Karpas-422 (cell line): ENCODE measurements around the gene PRR3. TPM values are rescaled to one million over a fixed set of nuclear protein-coding genes. Genes with fewer than 3 reads are reported as not detected.
"Not testable (repeated sequence)": the region's sequence is repeated elsewhere in the genome, so short reads cannot be mapped to it uniquely, and the experiment has no call there.

ENCODE experiments used
- DNase-seq: peaks from one replicate; pipeline ENCODE4 v3.0.0-alpha.2; 2015
- H2AFZ ChIP-seq: fragments of 200-600 bp; sonication (generic); 2 replicates; pipeline ENCODE4 v1.6.1; 2014; ENCODE audit warnings: antibody characterized with exemption, low read length, mixed read lengths
- H3K27ac ChIP-seq: fragments of 200-600 bp; sonication (generic); 2 replicates; pipeline ENCODE4 v1.5.1; 2014; ENCODE audit warnings: mild to moderate bottlenecking, low read length, moderate library complexity
- H3K27me3 ChIP-seq: fragments of 200-600 bp; sonication (generic); 2 replicates; pipeline ENCODE4 v1.6.1; 2014; ENCODE audit warnings: low read length, mixed read lengths
- H3K36me3 ChIP-seq: fragments of 200-600 bp; sonication (generic); 2 replicates; pipeline ENCODE4 v1.6.1; 2014; ENCODE audit warnings: low read length, mixed read lengths; ENCODE audit not compliant: insufficient read depth
- H3K4me1 ChIP-seq: fragments of 200-600 bp; sonication (generic); 2 replicates; pipeline ENCODE4 v1.6.1; 2014; ENCODE audit warnings: mild to moderate bottlenecking, low read length, mixed read lengths
- H3K4me2 ChIP-seq: fragments of 200-600 bp; sonication (generic); 2 replicates; pipeline ENCODE4 v1.6.1; 2014; ENCODE audit warnings: low read length, low read depth, mild to moderate bottlenecking; ENCODE audit not compliant: poor library complexity, severe bottlenecking
- H3K4me3 ChIP-seq: fragments of 200-600 bp; sonication (generic); 2 replicates; pipeline ENCODE4 v1.5.1; 2014; ENCODE audit warnings: mild to moderate bottlenecking, antibody characterized with exemption, low read length, mixed read lengths
- H3K79me2 ChIP-seq: fragments of 200-600 bp; sonication (generic); 2 replicates; pipeline ENCODE4 v1.6.1; 2014; ENCODE audit warnings: mild to moderate bottlenecking, low read length, mixed read lengths
- H3K9ac ChIP-seq: fragments of 200-600 bp; sonication (generic); 2 replicates; pipeline ENCODE4 v1.6.0; 2014; ENCODE audit warnings: low read length
- H3K9me2 ChIP-seq: fragments of 200-600 bp; sonication (generic), shearing (Covaris generic); replicated peaks from 2 replicates; pipeline ENCODE4 v1.6.0; 2014; ENCODE audit warnings: mild to moderate bottlenecking, low read length, moderate library complexity; ENCODE audit not compliant: insufficient read depth
- H3K9me3 ChIP-seq: fragments of 300-700, 200-600 bp; sonication (generic); 2 replicates; pipeline ENCODE4 v1.6.1; 2014; ENCODE audit warnings: low read length, mixed read lengths
- H4K20me1 ChIP-seq: fragments of 200-600 bp; sonication (generic); 2 replicates; pipeline ENCODE4 v1.6.1; 2014; ENCODE audit warnings: mild to moderate bottlenecking, antibody characterized with exemption, low read length, low read depth; ENCODE audit not compliant: insufficient read depth
- total RNA-seq: library from RNA; depleted of rRNA; stranded (reverse); fragments of >200 nt; shearing (Covaris generic); gene quantifications from 2 replicates; pipeline ENCODE4 v1.2.3, GENCODE V29; 2014; ENCODE audit warnings: low replicate concordance

Gene PRR3
- total RNA-seq, 1 experiment from 2014 or later = 30.6 TPM

- H3K36me3 ChIP-seq, H3K9me2 ChIP-seq, H3K4me3 ChIP-seq, H4K20me1 ChIP-seq, H3K9me3 ChIP-seq, H3K4me2 ChIP-seq, H3K27ac ChIP-seq, H3K27me3 ChIP-seq, H2AFZ ChIP-seq, H3K4me1 ChIP-seq, H3K9ac ChIP-seq, H3K79me2 ChIP-seq, DNase-seq: not testable (repeated sequence)
Measured at GRCh38 chr6:30529349-30529875, 27.7 kb upstream of the PRR3 start.

GRCh38 chr6:30530014-30530413 lies 27.1 kb upstream of the PRR3 start:
- DNase-seq = no peak
- H3K27ac ChIP-seq = no peak overlapping the region
- no peak overlapping the region for H3K4me2 ChIP-seq
- H3K4me1 ChIP-seq = peaks cover 8% of the 10 kb centered on the region
- H3K9me3 ChIP-seq = no peaks in the 10 kb centered on the region
- no peaks in the 10 kb centered on the region for H3K9me2 ChIP-seq
- no peaks in the 10 kb centered on the region for H3K79me2 ChIP-seq
- no peaks in the 10 kb centered on the region for H3K36me3 ChIP-seq
- H3K27me3 ChIP-seq = no peaks in the 10 kb centered on the region
- H3K9ac ChIP-seq = no peak overlapping the region
- no peak overlapping the region for H2AFZ ChIP-seq
- no peaks in the 10 kb centered on the region for H4K20me1 ChIP-seq
- no peak overlapping the region for H3K4me3 ChIP-seq

GRCh38 chr6:30533460-30534294 lies 23.4 kb upstream of the PRR3 start:
- no peak overlapping the region for H3K4me3 ChIP-seq
- no peaks in the 10 kb centered on the region for H3K79me2 ChIP-seq
- no peak overlapping the region for H3K9ac ChIP-seq
- H2AFZ ChIP-seq = no peak overlapping the region
- no peaks in the 10 kb centered on the region for H4K20me1 ChIP-seq
- H3K27ac ChIP-seq = no peak overlapping the region
- no peaks in the 10 kb centered on the region for H3K9me3 ChIP-seq
- DNase-seq = no peak
- no peaks in the 10 kb centered on the region for H3K4me1 ChIP-seq
- no peak overlapping the region for H3K4me2 ChIP-seq
- H3K9me2 ChIP-seq = no peaks in the 10 kb centered on the region
- H3K27me3 ChIP-seq = no peaks in the 10 kb centered on the region
- H3K36me3 ChIP-seq = no peaks in the 10 kb centered on the region

- H3K9me2 ChIP-seq = no peaks in the 10 kb centered on the region
- H3K4me1 ChIP-seq = peaks cover 14% of the 10 kb centered on the region
- no peak overlapping the region for H3K4me3 ChIP-seq
- H3K4me2 ChIP-seq = no peak overlapping the region
- H4K20me1 ChIP-seq = no peaks in the 10 kb centered on the region
- DNase-seq = no peak
- no peak overlapping the region for H3K27ac ChIP-seq
- no peaks in the 10 kb centered on the region for H3K27me3 ChIP-seq
- H3K9me3 ChIP-seq = no peaks in the 10 kb centered on the region
- H3K79me2 ChIP-seq = no peaks in the 10 kb centered on the region
- H3K36me3 ChIP-seq = no peaks in the 10 kb centered on the region
- H2AFZ ChIP-seq = no peak overlapping the region
- no peak overlapping the region for H3K9ac ChIP-seq
Measured at GRCh38 chr6:30537931-30538330, 19.2 kb upstream of the PRR3 start.

GRCh38 chr6:30541515-30542403 lies 15.3 kb upstream of the PRR3 start:
- peaks cover 18% of the 10 kb centered on the region for H3K4me1 ChIP-seq
- no peaks in the 10 kb centered on the region for H4K20me1 ChIP-seq
- no peaks in the 10 kb centered on the region; the same call in 1 of the 2 replicates for H3K36me3 ChIP-seq
- peak overlapping the region; percentile 76 for H3K4me2 ChIP-seq
- peak; percentile 94 for DNase-seq
- H3K9me3 ChIP-seq = no peaks in the 10 kb centered on the region
- H3K79me2 ChIP-seq = no peaks in the 10 kb centered on the region
- H2AFZ ChIP-seq = peak overlapping the region; percentile 52; the same call in 1 of the 2 replicates
- H3K4me3 ChIP-seq = peak overlapping the region; percentile 58
- H3K9me2 ChIP-seq = no peaks in the 10 kb centered on the region
- H3K27me3 ChIP-seq = no peaks in the 10 kb centered on the region
- peak overlapping the region; percentile 32 for H3K9ac ChIP-seq
- no peak overlapping the region for H3K27ac ChIP-seq

GRCh38 chr6:30542404-30542725 lies 14.7 kb upstream of the PRR3 start:
- H3K27ac ChIP-seq = 0 out of 2 replicates have a peak overlapping the region, but pooled peaks have one; percentile 5

GRCh38 chr6:30542915-30543314 lies 14.2 kb upstream of the PRR3 start:
- no peak overlapping the region for H3K4me3 ChIP-seq
- H3K27ac ChIP-seq = 0 out of 2 replicates have a peak overlapping the region, but pooled peaks have one; percentile 5
- no peaks in the 10 kb centered on the region; the same call in 1 of the 2 replicates for H3K36me3 ChIP-seq
- H3K4me1 ChIP-seq = peaks cover 18% of the 10 kb centered on the region
- peak overlapping the region; percentile 76 for H3K4me2 ChIP-seq
- 0 out of 2 replicates have a peak overlapping the region, but pooled peaks have one; percentile 32 for H3K9ac ChIP-seq
- no peaks in the 10 kb centered on the region for H3K9me2 ChIP-seq
- no peaks in the 10 kb centered on the region for H3K79me2 ChIP-seq
- H2AFZ ChIP-seq = no peak overlapping the region
- no peaks in the 10 kb centered on the region for H3K27me3 ChIP-seq
- no peaks in the 10 kb centered on the region for H4K20me1 ChIP-seq
- no peaks in the 10 kb centered on the region for H3K9me3 ChIP-seq
- no peak for DNase-seq

More at GRCh38 chr6:30542404-30542725, 14.7 kb upstream of the PRR3 start:
- H3K4me2 ChIP-seq = peak overlapping the region; percentile 76
- no peaks in the 10 kb centered on the region for H3K9me2 ChIP-seq
- H3K9ac ChIP-seq = peak overlapping the region; percentile 32; the same call in 1 of the 2 replicates
- no peaks in the 10 kb centered on the region for H4K20me1 ChIP-seq
- peak overlapping the region; percentile 58 for H3K4me3 ChIP-seq
- no peak overlapping the region for H2AFZ ChIP-seq
- DNase-seq = peak; percentile 69
- no peaks in the 10 kb centered on the region for H3K9me3 ChIP-seq
- no peaks in the 10 kb centered on the region; the same call in 1 of the 2 replicates for H3K36me3 ChIP-seq
- H3K79me2 ChIP-seq = no peaks in the 10 kb centered on the region
- H3K27me3 ChIP-seq = no peaks in the 10 kb centered on the region
- peaks cover 18% of the 10 kb centered on the region for H3K4me1 ChIP-seq

GRCh38 chr6:30543821-30544220 lies 13.3 kb upstream of the PRR3 start:
- Histone ChIP-seq H3K4me1 (peaks cover 18% of the 10 kb centered on the region), H3K9me3 (no peaks in the 10 kb centered on the region), H3K27me3 (no peaks in the 10 kb centered on the region), H4K20me1 (no peaks in the 10 kb centered on the region), H2AFZ (no peak overlapping the region), H3K79me2 (no peaks in the 10 kb centered on the region), H3K27ac (no peak overlapping the region), H3K4me2 (no peak overlapping the region), H3K36me3 (no peaks in the 10 kb centered on the region; the same call in 1 of the 2 replicates), H3K9ac (no peak overlapping the region), H3K4me3 (no peak overlapping the region), H3K9me2 (no peaks in the 10 kb centered on the region)
- DNase-seq = no peak
